Measurements from ENCODE around the gene MEX3C.

- TF ChIP-seq CTCF (conservative IDR thresholded peaks at IDR 0.05; ENCODE audit: low read length) (no peak), EZH2phosphoT487 (IDR thresholded peaks at IDR 0.05; ENCODE audit: borderline replicate concordance) (no peak)
These were observed 12.4 kb downstream of the MEX3C start for GRCh38 chr18:51185075-51185474.
